ENCODE results near the gene PMIS2.

Gene PMIS2

DNA sequence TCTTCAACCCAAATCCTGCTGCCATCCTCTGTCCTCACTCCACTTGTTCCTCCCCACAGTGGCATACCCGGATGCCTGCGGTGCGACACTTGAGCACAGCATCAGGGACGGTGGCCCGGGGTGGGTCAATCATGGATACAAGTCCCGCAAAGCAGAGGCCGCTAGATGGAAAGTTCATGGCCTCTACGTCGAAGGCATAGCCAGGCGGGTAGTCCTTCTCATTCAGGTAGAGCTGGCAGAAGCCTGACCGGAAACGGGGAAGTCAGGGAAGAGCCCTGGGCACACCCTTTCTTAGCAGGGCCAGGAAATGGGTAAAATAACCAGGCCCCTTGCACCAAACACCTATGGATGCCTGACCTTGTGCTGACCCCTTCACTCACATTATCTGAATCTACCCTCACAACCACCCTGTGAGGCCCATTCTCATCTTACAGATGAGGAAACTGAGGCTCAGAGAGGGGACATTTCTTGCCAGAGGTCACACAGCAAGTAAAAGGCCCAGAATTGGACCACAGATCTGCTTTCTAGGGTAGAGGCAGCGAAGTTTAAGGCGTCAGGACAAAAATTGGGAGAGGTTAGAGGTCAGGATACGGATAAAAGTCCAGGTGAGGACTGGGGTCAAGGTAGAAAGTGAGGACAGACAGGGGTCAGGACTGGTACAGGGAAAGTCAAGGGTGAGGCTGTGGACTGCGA, 29.0 kb upstream of the PMIS2 start:
- no peak for DNase-seq (ENCODE audit: low spot score)

- no peak for DNase-seq (ENCODE audit: low spot score)
Measured at GRCh38 chr19:35557539-35558399, 28.2 kb upstream of the PMIS2 start.

GRCh38 chr19:35558400-35559280, 27.3 kb upstream of the PMIS2 start:
- no peak for DNase-seq (ENCODE audit: low spot score)

DNA sequence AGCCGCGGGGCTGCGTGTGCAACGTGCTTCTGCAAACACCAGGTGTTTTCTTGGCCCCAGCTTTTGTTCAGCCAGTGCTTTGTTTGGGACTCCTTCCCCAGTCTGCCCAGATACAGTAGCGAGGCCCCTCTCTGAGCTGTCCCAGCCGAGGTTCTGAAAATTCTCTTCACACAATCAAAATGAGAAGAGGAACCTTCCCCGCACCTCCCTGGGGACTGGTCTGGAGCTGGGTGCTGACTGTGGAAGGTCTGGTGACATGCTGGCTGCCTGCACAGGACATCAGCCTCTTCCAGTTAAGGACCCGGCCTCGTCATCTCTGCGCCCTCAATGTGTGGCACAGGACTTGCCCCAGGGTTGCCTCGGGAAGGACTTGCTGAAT, 26.7 kb upstream of the PMIS2 start:
- DNase-seq (ENCODE audit: low spot score): no peak

GRCh38 chr19:35559781-35560180, 26.2 kb upstream of the PMIS2 start:
- DNase-seq (ENCODE audit: low spot score): no peak

GRCh38 chr19:35560271-35560670, 25.7 kb upstream of the PMIS2 start:
- no peak for DNase-seq (ENCODE audit: low spot score)

GRCh38 chr19:35560677-35561076, 25.3 kb upstream of the PMIS2 start:
- no peak for DNase-seq (ENCODE audit: low spot score)

DNA sequence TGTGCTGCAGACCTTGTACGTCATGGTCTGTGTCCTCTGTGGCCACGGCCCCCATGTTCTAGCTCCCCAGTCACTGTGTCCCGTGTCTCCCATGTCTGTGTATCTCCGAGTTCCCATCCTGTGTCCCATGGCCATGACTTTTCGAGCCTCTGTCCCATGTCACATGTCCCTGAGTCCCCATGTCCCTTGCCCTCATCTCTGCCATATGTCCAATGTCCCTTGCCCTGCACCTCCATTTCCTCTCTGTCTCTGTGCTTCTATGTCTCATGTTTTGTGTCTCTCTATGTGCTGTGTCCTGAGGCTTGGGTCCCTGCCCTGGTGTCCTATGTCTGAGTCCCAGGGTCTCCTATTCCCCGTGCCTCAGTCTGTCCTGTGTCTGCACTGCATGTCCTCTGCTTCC, 24.5 kb upstream of the PMIS2 start:
- no peak for DNase-seq (ENCODE audit: low spot score)

DNA sequence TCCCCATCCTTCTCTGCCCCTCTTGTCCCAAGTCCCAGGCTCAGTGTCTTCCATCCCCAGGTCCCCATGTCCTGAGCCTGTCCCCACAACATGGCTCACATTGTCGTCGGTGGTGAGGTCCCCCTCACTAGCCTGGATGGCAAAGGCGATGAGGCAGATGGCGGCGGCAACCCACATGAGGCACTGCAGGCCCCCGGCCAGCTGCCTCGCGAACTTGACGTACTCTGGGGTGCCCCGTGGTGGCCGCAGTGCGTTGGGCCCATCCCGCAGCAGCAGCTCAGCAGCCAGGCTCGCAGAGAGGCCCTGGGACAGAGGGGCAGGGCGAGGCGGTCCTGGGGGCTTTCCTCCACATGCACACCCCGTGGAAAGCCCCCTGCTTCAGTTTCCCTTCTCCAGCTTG, 23.6 kb upstream of the PMIS2 start:
- DNase-seq (ENCODE audit: low spot score): no peak

DNA sequence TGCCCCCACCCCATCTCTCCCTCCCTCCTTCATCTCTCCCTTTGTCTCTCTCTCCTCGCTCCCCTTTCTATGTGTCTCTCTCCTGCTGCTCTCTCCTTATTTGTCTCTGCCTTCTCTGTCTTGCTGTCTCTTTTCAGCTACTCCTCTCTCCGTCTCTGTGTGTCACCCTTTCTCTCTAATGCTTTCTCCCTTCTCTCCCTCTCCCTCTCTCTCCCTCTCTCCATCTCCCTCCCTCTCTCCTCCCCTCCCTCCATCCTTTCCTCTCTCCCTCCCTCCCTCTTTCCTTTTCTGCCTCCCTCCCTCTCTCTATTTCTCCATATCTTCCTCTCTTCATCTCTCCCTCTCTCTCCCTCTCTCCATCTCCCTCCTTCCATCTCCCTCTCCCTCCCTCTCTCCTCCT, 23.2 kb upstream of the PMIS2 start:
- no peak for DNase-seq (ENCODE audit: low spot score)

GRCh38 chr19:35563207-35563829, 22.7 kb upstream of the PMIS2 start, which contains the start of gene ATP4A:
TSS of gene ATP4A (minus strand) at chr19:35563658. CDS start at chr19:35563629, 29 bp downstream.
- DNase-seq (ENCODE audit: low spot score): no peak

DNA sequence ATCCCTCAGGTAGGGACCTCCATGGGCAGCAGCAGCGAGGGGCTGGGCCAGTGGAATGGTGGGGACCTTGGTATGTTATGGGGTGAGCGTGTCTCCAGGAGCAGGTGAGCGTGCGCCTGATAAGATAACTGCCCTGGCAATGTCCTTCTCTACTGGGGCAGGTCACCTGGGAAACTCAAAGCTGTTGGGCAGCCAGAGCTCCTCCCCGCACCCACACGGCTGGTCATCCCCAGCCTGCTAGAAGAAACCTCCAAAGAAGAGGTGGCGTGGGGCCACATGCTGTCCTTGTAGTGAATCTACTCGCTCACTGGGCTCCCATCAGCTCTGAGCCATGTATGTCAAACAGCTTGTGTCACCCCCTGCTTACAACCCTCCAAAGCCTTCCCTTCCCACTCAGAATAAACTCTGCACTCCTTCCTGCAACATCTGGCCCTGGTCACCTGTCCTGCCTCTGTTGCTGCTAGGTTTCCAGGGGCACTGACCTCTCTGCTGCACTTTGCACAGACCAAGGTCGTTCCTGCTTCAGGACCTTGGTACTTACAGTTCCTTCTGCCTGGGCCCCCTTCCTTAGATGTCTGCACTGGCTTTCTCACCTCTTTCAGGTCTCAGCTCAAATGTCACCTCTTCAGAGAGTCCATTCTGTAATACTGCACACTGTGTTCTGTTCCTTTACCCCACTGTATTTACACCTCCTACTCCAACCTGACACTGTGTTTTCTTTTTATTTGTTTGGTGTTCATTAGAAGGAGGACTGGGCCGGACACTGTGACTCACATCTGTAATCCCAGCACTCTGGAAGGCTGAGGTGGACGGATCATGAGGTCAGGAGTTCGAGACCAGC, 20.7 kb upstream of the PMIS2 start:
- DNase-seq (ENCODE audit: low spot score): no peak

- no peak for DNase-seq (ENCODE audit: low spot score)
Measured at GRCh38 chr19:35566738-35567137, 19.2 kb upstream of the PMIS2 start.

DNA sequence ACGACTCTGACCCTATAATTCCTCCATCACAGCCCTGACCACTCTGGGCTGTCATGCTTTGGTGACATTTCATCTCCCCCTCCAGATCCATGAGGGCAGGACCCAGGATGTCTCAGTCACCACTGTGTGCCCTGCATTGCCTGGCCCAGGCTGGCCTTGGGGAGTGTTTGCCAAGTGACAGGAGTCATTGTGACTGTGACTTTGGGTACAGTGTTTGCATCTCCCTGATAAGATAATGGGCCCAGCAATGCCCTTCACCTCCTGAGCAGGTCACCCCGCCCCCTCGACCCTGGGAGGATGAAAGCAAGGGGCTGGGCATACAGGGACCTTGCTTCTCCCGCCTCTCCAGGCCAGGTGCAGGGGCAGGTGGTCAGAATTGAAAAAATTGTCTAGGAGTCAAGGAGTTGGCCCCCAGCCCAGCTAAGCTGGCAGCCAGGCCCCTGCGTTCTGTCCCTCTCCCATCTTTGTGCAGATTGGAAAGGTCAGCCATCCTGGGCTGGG, 16.6 kb upstream of the PMIS2 start:
- no peak for DNase-seq (ENCODE audit: low spot score)

GRCh38 chr19:35571406-35571965, 14.5 kb upstream of the PMIS2 start:
- DNase-seq (ENCODE audit: low spot score): no peak

- DNase-seq (ENCODE audit: low spot score): no peak
Measured at GRCh38 chr19:35577918-35578317, 8.1 kb upstream of the PMIS2 start.

GRCh38 chr19:35578707-35579106, 7.3 kb upstream of the PMIS2 start:
- DNase-seq (ENCODE audit: low spot score): no peak

DNA sequence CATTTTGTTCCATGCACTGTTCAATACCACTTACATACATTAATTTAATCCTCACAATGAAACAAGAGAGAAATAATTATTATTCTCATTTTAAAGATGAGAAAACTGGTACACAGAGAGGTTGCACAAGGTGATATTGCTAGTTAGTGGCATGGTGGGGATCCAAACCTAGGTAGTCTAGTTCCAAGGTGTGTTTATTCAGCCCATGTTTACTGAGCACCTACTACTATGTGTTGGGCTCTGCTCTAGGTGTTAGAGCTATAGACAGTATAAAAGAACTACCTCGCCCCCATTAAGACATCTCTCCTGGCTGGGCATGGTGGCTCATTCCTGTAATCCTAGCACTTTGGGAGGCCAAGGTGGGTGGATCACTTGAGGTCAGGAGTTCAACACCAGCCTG, 3.2 kb upstream of the PMIS2 start:
- DNase-seq (ENCODE audit: low spot score): no peak

- no peak for DNase-seq (ENCODE audit: low spot score)
Measured at GRCh38 chr19:35587321-35587720, 1.3 kb downstream of the PMIS2 start.

DNA sequence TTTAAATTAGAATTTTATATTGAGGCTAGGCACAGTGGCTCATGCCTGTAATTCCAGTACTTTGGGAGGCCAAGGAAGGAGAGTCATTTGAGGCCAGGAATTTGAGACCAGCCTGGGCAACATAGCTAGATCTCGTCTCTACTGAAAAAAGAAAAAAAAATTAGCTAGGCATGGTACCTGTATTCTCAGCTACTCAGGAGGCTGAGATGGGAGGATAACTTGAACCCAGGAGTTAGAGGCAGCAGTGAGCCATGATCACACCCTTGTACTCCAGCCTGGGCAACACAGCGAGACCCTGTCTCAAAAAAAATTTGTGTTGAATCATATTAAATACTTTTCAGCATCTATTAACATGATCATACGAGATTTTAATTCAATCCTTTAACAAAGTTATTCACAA, 4.9 kb downstream of the PMIS2 start:
- DNase-seq (ENCODE audit: low spot score): no peak

DNA sequence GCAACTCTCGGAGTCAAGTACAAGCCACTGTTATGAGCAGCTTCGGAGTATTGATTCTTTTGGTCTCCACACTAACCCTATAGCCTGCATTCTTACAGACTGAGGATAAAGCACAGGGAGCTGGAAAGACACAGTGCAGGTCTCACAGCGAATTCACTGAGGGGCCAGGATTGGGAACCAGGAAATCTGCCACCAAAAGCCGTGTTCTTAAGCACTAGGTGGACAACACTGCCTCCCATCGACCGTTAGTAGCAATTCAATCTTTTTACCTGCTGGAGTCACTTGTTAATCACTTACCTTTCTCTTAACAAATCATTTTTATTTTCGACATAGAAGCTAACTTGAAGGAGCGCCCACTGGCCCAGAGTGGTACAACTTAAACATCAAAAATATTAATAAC, 6.3 kb downstream of the PMIS2 start:
- DNase-seq (ENCODE audit: low spot score): peak; percentile 5

Measured in globus pallidus (tissue), 1 donor.